GM18868 (cell line): ENCODE data around the gene SORL1.
"Not testable (repeated sequence)": the region's sequence is repeated elsewhere in the genome, so short reads cannot be mapped to it uniquely, and the experiment has no call there.

ENCODE experiments used
- ATAC-seq: cut with Tn5 transposase; IDR thresholded peaks from one replicate; pipeline ENCODE4 v1.9.1; 2021; ENCODE audit warnings: mild to moderate bottlenecking, moderate library complexity; ENCODE audit not compliant: unreplicated experiment

The SORL1 gene

GRCh38 chr11:121497176-121497998 is 45.3 kb downstream of the SORL1 start:
- no peak for ATAC-seq

GRCh38 chr11:121499405-121499804 is 47.3 kb downstream of the SORL1 start:
- ATAC-seq = no peak

- no peak for ATAC-seq
Observed at GRCh38 chr11:121500275-121500674, 48.2 kb downstream of the SORL1 start.

GRCh38 chr11:121500717-121501116 is 48.6 kb downstream of the SORL1 start:
- no peak for ATAC-seq

DNA sequence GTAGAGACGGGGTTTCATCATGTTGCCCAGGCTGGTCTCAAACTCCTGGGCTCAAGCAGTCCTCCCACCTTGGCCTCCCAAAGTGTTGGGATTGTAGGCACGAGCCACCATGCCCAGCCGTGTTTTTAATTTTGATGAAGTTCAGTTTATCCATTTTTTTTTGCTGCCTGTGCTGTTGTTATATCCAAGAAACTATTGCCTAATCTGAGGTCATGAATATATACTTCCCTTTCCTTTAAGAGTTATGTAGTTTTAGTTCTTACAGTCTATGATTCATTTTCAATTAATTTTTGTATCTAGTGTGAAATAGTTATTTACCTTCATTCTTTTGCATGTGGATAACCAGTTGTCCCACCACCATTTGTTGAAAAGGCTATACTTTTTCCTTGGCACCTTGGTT is 50.9 kb downstream of the SORL1 start:
- no peak for ATAC-seq

DNA sequence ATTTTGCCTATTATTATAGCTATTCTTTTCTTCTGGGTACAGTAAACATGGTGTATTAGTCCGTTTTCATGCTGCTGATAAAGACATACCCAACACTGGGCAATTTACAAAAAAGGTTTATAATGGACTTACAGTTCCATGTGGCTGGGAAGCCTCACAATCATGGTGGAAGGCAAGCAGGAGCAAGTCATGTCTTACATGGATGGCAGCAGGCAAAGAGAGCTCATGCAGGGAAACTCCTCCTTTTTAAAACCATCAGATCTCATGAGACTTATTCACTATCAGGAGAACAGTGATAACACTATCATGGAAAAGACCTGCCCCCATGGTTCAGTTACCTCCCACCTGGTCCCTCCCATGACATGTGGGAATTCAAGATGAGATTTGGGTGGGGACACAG is 54.1 kb downstream of the SORL1 start:
- not testable (repeated sequence) for ATAC-seq

DNA sequence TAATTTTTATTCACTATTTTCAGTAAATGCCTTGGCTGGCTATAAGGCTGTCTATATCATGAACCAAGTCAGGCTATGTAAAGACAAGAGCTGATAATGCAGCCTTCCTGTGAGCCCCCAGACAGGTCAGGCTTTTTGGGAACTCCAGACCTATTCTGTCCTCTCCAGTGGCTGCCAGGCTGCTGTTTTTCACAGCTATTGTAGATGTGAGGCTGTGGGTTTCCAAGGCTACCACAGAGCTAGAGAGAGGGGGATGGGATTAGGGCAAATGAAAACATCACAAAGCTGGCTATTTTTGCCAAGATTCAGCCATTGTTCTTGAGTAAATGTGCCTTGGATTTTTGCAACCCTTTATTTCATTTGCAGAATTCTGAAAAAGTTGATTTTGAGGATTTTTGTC is 56.3 kb downstream of the SORL1 start:
- no peak for ATAC-seq

DNA sequence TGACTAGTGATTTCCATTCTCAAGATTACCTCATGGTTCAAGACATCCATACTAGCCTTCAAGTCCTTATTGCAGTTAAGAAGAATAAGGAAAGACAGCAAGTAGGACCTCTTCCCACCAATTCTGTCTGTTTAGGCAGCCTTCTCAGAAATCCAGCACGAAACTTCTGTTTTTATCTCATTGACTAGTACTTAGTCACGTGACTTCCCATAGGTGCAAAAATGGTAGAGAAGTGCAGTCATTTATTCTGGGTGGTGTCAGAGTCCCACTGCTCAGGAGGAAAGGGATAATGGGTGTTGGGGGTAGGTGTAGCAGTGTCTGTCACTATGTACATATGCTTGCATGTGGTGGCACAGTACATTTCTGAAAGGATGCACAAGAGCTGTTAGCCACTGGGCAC is 58.3 kb downstream of the SORL1 start:
- ATAC-seq = no peak

- no peak for ATAC-seq
Observed at GRCh38 chr11:121512468-121513465, 60.7 kb downstream of the SORL1 start.

- ATAC-seq = no peak
Observed at GRCh38 chr11:121513807-121514206, 61.7 kb downstream of the SORL1 start.

- ATAC-seq = no peak
Observed at GRCh38 chr11:121514432-121515334, 62.6 kb downstream of the SORL1 start.

DNA sequence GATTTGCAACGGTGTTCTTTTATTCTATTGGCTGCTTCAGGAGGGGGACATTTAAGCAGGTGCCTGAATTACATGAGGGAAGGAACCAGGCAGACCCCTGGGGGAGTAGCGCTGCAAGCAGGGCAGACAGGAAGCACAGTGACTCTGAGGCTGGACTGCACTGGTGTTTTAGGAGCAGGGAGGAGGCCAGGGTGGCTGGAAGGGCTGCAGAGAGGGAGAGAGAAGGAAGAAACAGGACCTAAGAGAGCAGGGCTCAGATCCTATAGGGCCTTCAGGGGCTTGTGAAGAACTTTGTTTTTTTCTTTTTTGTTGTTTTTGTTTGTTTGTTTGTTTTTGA is 63.2 kb downstream of the SORL1 start:
- ATAC-seq = no peak

GRCh38 chr11:121517996-121518395 is 65.9 kb downstream of the SORL1 start:
- no peak for ATAC-seq

DNA sequence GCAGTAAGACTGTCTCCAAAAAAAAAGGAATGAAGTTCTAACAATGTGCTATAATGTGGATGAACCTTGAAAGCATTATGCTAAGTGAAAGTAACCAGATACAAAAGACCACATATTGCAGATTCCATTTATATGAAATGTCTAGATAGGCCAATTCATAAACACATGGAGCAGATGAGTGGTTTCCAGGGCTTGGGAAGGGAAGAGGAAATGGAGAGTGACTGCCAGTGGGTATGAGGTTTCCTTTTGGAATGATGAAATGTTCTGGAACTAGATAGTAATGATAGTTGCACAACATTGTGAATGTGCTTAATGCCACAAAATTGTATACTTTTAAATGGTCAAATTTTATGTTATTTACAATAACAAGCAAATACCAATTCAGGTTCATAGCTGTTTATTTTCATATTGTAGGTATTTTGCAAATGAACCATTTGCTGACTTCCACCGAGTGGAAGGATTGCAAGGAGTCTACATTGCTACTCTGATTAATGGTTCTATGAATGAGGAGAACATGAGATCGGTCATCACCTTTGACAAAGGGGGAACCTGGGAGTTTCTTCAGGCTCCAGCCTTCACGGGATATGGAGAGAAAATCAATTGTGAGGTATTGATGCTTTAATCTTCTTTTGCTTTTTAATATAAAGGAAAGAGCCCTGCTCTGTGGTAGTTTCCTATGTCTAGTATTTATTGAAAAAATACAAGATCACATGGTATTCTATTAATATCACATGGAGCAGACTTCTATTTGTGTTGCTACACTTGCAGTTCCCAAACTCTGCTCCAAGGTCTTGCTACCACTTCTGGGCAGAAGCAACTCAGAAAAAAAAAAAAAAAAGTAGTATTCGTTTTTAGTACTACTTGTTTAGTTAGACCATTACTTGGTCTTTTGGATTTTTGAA is 68.4 kb downstream of the SORL1 start:
- no peak for ATAC-seq

DNA sequence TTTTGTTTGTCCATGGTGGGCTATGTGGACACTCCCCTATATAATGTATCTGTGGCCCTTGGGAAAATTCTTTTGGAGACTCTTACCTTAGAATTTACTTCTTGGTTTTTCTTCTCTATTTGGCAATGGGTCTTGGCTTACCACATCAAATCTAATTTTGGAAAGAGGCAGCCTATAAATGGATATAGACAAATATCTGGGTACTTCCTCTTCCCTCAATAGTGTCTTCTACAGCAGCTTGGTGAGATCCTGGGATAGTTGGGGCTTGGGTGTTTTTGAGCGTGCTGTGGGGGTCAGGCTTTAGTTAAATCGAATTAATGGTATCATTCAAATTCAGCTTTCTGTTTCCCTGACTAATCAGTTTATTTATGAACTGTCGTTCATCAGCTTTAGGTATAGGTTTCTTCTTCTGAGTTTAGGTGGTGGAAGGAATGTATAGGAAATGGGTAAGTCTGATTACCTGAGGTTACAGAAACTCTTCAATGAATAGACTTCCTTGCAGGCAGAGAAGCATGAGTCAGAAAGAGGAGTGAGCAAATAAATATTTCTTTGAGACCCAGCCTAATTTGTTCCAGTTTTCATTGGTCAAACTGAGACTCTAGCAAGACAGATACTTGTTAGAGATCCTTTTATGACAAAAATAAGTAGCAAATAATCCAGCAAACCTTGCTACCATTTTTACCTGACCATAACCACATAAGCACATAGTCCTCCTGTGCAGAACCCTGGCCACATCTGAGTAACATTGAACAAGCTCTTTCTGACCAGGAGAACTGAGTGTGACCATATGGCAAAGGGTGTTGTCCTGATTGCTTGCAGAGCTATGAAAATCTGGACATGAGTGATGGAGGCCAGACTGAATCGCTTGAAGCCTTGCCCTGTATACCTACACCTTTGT is 69.3 kb downstream of the SORL1 start:
- ATAC-seq = peak; percentile 67

GRCh38 chr11:121522043-121522941 is 70.2 kb downstream of the SORL1 start:
- ATAC-seq = no peak

DNA sequence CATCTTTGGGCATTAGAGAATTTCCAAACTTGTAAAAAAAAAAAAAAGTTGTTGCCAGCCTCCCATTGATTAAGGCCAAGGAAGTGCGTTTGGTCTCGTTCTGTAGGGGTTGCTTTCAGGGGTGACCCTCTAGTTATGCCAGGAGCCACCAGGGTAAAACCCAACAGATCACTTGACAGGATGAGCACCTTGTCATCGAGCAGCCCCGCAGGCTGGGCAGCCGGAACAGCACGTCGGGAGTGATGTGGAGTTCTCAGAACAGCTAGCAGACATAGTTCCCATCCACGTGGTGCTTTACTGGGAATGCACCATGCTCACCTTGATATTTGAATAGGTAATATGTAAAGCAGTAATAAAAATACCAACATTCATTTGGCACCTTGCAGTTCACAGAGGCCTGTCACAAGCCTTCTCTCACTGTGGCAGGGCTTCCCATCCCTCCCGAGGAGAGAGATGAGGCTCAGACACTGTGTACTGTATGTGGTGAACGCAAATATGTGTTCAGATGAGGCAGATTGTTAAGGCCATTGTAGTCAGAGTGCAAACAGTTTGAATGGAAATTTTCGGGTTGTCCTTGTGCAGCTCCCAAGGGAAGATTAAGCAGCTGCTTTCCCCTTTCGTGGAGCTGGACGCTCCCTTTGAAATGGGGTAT is 71.6 kb downstream of the SORL1 start:
- no peak for ATAC-seq
